T-helper 17 cell (primary cell): ENCODE measurements around the gene AQP12A. TPM values are rescaled to one million over a fixed set of nuclear protein-coding genes. Genes with fewer than 3 reads are reported as not detected.

ENCODE experiments used
- ATAC-seq: fragments of 150-1000 bp; cut with Tn5 transposase; 2 replicates; pipeline ENCODE4 v1.10.0; 2021; ENCODE audit warnings: mild to moderate bottlenecking, moderate library complexity
- DNase-seq, 3 donors: peaks; one replicate each; pipeline versions ENCODE4 v3.0.0 to v3.0.0-alpha.2; 2020 to 2021
- H3K9me3 ChIP-seq: one replicate; pipeline ENCODE4 v1.7.0; 2013; ENCODE audit warnings: low read length, mild to moderate bottlenecking; ENCODE audit not compliant: control insufficient read depth, poor library complexity, severe bottlenecking
- H3K27ac Mint-ChIP-seq: one replicate; pipeline ENCODE4 v1.8.0; 2022; ENCODE audit warnings: mild to moderate bottlenecking, moderate library complexity, mixed read lengths
- H3K27me3 Mint-ChIP-seq: one replicate; pipeline ENCODE4 v1.8.0; 2022; ENCODE audit warnings: mixed read lengths
- H3K36me3 Mint-ChIP-seq: one replicate; pipeline ENCODE4 v1.8.0; 2022; ENCODE audit warnings: low read depth, mixed read lengths
- H3K4me1 Mint-ChIP-seq: one replicate; pipeline ENCODE4 v1.8.0; 2022; ENCODE audit warnings: mild to moderate bottlenecking, mixed read lengths
- H3K4me3 Mint-ChIP-seq: one replicate; pipeline ENCODE4 v1.8.0; 2022; ENCODE audit warnings: mild to moderate bottlenecking, moderate library complexity, mixed read lengths
- total RNA-seq, 4 donors: library from RNA in 2 of 4; stranded (reverse) in 2 of 4; gene quantifications; one replicate each; pipeline ENCODE4 v1.2.3 and lab custom pipeline; 2022 to 2026

Gene AQP12A
- total RNA-seq, 2 donors from 2014 or later, result not detected

DNA sequence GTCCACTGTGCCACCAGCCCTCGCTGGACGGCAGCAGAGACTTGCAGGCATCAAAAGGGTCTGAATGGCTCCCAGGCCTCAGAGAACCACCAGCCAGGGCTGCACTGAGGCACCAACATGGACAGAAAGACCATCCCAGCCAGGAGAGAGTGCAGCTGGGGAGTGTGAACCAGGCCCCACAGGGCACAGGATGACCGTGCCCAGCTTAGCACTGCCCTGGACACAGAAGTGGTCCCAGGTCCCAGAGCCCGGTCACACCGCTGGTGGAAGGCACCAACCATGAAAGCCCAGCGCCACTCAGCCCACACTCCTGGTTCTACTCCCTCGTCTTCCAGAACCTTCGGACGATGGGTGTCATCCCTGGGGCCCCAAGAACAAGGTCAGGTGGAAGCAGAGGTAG lies 20.5 kb downstream of the AQP12A start:
- no peaks in the 10 kb centered on the region for H3K9me3 ChIP-seq
- Mint-ChIP-seq H3K36me3 (no peaks in the 10 kb centered on the region), H3K27ac (no peak overlapping the region), H3K27me3 (peaks cover 8% of the 10 kb centered on the region), H3K4me1 (no peaks in the 10 kb centered on the region), H3K4me3 (no peak overlapping the region)
- no peak for ATAC-seq
- no peak for DNase-seq

DNA sequence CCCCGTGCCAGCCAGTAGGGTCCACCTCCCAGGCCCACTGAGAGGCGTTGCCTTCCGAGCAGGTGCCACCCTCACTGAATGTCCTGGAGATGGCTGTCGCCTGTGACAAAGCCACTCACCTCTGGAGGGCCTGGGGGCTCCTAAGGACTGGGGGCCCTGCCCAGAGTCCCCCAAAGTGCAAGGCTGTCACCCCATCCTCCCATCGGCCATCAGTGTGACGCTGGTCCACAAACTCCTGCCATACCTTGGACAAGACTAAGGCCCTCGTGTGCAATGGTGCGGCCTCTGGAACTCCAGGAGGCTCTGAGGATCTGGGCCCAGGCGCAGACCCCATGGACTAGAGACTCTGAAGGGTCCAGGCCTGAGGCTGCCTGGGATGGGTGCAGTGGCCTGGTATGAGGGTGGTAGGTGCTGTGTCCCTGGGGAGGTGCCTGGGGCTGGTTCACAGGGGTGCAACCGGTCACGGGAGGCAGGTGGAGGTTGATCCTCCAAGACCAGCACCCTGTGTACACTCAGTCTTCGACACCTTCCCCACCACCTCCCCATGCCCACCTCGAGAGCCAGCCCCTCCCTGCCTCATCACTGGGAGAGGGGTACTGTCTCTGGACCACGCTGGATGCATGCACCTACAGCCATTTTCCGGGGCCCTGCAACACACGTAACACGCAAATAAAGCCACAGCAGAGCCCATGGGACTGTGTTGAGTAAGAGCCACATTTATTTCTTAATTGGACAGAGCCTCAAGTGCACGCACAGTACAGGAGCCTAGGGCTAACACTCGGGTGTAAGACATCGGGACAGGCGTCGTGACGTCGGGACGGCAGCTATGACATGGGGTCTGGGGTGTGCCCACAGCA lies 21.6 kb downstream of the AQP12A start:
- no peaks in the 10 kb centered on the region for H3K9me3 ChIP-seq
- Mint-ChIP-seq H3K36me3 (no peaks in the 10 kb centered on the region), H3K4me3 (no peak overlapping the region), H3K27ac (no peak overlapping the region), H3K27me3 (peaks cover 8% of the 10 kb centered on the region), H3K4me1 (no peaks in the 10 kb centered on the region)
- DNase-seq (no peak), ATAC-seq (no peak)

DNA sequence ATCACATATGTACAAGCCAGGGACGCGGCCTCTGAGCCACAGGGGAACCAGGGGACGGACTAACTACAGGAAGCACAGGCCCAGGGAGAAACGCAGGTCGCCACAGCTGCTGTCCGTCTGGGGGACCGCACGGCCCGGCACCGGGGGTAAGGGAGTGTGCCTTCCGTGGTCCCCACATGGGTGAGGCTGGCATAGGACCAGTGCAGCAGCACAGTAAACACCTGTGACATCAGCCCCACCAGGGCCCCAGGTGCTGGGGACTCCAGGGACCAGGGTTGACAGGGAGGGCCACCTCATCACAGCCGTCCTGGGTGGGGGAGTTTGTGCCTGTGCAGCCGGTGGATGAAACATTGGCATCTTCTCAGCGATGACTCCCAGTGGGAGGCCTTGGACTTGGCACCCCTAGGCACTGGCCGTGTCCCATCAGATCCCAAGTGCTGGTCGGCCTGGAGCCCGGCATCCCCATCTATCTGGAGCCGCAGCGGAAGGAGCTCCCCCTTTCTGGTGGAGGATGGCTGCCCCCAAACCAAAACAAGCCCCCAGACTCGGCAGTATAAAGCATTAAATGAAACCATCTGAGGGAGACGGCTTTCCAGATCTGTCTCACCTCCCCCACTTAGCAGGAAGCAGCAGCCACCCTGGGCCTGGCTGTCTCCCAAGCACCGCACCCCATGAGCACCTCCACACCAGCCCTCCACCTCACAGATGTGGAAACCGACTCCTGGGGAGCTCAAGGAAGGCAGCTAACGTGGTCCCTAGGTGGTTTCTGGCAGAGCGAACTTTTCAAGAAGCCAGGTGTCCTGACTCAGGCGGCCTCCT lies 22.5 kb downstream of the AQP12A start:
- Mint-ChIP-seq H3K27me3 (peaks cover 8% of the 10 kb centered on the region), H3K36me3 (no peaks in the 10 kb centered on the region), H3K27ac (no peak overlapping the region), H3K4me1 (no peaks in the 10 kb centered on the region), H3K4me3 (no peak overlapping the region)
- no peaks in the 10 kb centered on the region for H3K9me3 ChIP-seq
- ATAC-seq, result no peak
- DNase-seq, result no peak

DNA sequence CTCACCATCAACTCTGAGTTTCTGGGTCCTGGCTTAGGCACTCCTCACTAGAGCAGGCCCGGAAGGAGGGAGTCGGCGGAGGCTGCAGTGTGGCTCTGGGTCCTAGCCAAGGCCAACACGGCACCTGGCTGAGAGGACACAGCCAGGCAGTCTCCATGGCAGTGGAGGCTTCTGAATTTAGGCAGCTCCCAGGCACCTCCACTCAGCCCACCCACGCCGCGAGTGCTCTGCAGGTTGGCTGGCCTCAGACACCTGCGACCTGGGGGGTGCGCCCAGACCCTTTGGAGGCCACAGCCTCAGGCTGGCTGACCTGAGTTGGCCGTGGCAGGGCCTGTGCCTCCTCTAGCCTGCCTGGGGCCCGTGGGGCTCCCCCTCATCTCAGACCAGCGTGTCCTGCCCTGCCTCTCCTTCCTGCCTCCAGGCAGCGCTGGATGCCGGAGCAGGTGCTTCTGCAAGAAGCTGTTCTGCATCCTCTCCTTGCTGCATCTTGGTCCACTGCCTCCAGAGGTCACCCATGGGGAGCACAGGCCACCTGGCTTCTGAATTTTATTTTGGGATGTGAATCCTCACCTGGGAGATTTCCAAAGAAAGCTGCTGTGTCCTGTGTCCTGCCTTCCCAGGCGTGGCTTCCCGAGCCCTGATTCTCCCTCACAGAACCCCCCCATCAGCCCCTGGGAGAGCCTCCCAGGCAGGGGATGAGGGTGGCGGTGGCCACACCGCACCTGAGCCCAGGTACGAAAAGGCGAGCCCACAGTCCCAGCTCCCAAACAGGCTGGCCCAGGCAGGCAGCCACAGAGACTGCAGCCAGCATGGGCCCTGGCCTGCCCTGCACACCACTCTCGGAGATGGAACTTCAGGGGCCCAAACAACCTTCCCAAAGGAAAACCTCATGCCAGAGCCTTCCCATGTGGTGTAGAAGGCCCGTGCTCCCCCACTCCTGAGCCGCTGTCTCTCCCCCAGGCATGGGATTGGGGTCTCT lies 23.4 kb downstream of the AQP12A start:
- ATAC-seq (no peak), DNase-seq (no peak)
- H3K27ac Mint-ChIP-seq, result no peak overlapping the region
- no peaks in the 10 kb centered on the region for H3K36me3 Mint-ChIP-seq
- no peak overlapping the region for H3K4me3 Mint-ChIP-seq
- H3K4me1 Mint-ChIP-seq, result no peaks in the 10 kb centered on the region
- H3K27me3 Mint-ChIP-seq, result peaks cover 1% of the 10 kb centered on the region
- no peaks in the 10 kb centered on the region for H3K9me3 ChIP-seq

DNA sequence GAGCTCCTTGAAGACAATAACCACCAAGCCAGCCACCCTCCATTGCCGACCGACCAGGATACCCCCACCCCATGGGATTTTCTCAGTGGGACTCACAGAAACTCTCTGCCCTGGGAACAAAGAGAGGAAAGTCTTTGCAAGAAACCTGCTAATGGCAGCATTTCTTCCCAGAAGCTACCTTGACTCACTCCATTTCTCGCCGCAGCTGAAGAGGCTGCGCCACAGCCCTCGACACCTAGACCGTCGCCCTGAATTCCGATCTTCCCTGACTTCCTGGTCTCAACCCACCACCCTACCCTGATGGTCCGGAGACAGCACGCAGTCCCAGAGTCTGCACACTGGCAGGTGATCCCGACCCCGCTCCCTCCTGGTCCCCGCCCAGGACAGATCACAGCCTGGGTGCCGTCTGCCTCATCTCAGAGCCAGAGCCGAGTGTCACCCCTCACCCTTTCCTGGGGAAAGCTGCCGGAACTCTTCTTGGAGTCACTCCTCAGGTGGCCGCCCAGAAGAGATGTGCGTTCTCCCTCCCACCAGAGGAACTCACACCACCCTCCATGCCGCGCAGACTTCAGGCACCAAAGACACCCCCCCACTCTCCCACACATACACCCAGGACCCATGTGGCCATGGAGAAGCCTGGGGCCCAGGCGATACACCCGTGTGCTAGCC lies 24.6 kb downstream of the AQP12A start:
- ATAC-seq, result no peak
- Mint-ChIP-seq H3K27ac (no peak overlapping the region), H3K4me1 (no peaks in the 10 kb centered on the region), H3K36me3 (no peaks in the 10 kb centered on the region), H3K27me3 (peaks cover 7% of the 10 kb centered on the region), H3K4me3 (no peak overlapping the region)
- DNase-seq, result no peak
- no peaks in the 10 kb centered on the region for H3K9me3 ChIP-seq

DNA sequence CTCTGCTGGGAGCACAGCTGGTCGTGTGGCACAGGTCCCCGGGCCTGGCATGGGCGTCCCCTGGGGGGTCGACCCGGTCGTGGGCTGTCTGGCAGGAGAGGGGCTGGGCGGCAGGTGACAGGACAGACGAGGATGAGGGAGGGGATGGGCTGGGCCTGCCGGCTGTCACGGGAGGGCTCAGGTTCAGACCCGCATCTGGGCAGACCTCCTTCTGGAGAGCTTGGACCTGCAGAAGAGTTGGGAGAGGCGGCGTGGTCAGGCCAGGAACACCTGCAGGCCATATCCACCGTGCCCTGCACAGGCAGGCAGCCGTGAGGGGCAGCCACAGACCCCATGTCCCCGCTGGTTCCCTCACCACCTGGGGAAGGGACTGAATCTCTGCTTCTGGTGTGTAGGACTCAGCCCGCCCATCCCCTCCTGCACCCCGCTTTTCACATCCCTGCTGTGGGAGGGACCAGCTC lies 25.5 kb downstream of the AQP12A start:
- Mint-ChIP-seq H3K4me3 (no peak overlapping the region), H3K4me1 (no peaks in the 10 kb centered on the region), H3K27ac (no peak overlapping the region), H3K27me3 (peaks cover 7% of the 10 kb centered on the region), H3K36me3 (no peaks in the 10 kb centered on the region)
- DNase-seq (no peak), ATAC-seq (no peak)
- H3K9me3 ChIP-seq, result no peaks in the 10 kb centered on the region

GRCh38 chr2:240717681-240718581 lies 26.3 kb downstream of the AQP12A start:
- Mint-ChIP-seq H3K4me3 (no peak overlapping the region), H3K36me3 (no peaks in the 10 kb centered on the region), H3K27me3 (peaks cover 7% of the 10 kb centered on the region), H3K4me1 (no peaks in the 10 kb centered on the region), H3K27ac (no peak overlapping the region)
- DNase-seq (no peak), ATAC-seq (no peak)
- H3K9me3 ChIP-seq, result no peaks in the 10 kb centered on the region

- H3K4me3 Mint-ChIP-seq, result no peak overlapping the region
- no peaks in the 10 kb centered on the region for H3K36me3 Mint-ChIP-seq
- ATAC-seq (no peak), DNase-seq (no peak)
- H3K9me3 ChIP-seq, result no peaks in the 10 kb centered on the region
- peaks cover 7% of the 10 kb centered on the region for H3K27me3 Mint-ChIP-seq
- no peaks in the 10 kb centered on the region for H3K4me1 Mint-ChIP-seq
- no peak overlapping the region for H3K27ac Mint-ChIP-seq
Measured at GRCh38 chr2:240718896-240719490, 27.3 kb downstream of the AQP12A start.

- H3K36me3 Mint-ChIP-seq, result no peaks in the 10 kb centered on the region
- DNase-seq, result no peak
- H3K4me1 Mint-ChIP-seq, result no peaks in the 10 kb centered on the region
- H3K9me3 ChIP-seq, result no peaks in the 10 kb centered on the region
- ATAC-seq, result no peak
- H3K27ac Mint-ChIP-seq, result no peak overlapping the region
- peaks cover 7% of the 10 kb centered on the region for H3K27me3 Mint-ChIP-seq
- no peak overlapping the region for H3K4me3 Mint-ChIP-seq
Measured at GRCh38 chr2:240719676-240720545, 28.2 kb downstream of the AQP12A start.

DNA sequence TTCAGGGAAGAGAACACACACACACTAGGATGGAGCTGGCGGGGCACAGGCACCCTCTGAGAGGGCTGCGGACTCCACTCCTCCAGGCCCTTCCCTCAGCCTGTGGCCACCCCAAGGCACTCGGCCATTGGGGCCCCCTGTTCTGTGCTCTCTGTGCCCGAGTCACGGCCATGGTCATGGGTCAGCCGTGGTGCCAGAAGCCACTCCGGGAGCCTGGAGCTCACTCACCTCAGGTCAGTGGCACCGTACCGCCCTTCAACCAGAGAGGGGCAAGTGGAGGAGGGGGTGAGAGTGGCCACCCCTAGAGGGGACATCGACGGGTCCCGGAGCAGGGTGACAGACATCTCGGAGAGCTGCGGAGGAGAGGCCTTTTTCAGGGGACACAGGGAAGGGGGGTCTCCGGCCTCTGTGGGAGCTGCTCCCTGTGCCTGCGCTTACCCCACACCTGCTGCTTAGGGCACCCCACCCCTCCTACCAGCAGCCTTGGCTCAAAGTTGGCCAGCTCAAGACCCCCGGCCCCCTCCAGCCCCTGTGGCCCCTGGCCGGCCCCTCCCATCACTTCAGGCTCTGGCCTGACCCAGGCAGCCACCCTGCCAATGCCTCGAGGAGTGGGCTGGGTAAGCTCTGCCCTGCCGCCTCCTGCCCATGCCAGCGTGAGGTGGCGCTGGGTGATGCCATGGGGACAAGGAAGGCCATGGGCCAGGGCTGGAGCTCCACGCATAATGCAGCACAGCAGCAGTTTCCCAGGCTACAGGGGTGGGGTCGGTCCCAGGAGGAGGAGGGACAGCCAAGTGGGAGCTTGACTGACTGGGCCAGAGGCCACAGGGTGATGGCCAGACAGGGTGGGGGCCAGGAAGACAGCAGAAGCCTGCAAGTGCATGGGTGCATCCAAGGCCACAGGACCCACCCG lies 29.3 kb downstream of the AQP12A start:
- no peaks in the 10 kb centered on the region for H3K36me3 Mint-ChIP-seq
- H3K4me3 Mint-ChIP-seq, result no peak overlapping the region
- no peaks in the 10 kb centered on the region for H3K9me3 ChIP-seq
- no peak for ATAC-seq
- H3K27me3 Mint-ChIP-seq, result peaks cover 7% of the 10 kb centered on the region
- DNase-seq, result no peak
- no peak overlapping the region for H3K27ac Mint-ChIP-seq
- no peaks in the 10 kb centered on the region for H3K4me1 Mint-ChIP-seq
